ENCODE measurements around the gene PLXNA3. TPM values are rescaled to one million over a fixed set of nuclear protein-coding genes. Genes with fewer than 3 reads are reported as not detected.

The PLXNA3 gene
- total RNA-seq, 2 experiments from 2014 or later = 5.9 to 7.6 TPM

GRCh38 chrX:154449618-154450017 lies 8.5 kb upstream of the PLXNA3 start:
- intact Hi-C loops (cut with micrococcal nuclease) = no loop called here
- CTCF ChIA-PET = no interaction called here

GRCh38 chrX:154450312-154450711 lies 7.8 kb upstream of the PLXNA3 start:
- H3K9me3 Mint-ChIP-seq = no peaks in the 10 kb centered on the region
- H3K27me3 Mint-ChIP-seq (ENCODE audit: low read depth) = no peaks in the 10 kb centered on the region
- CTCF ChIA-PET = interaction anchor here (0.6 kb wide), 1 partner anchor 633 kb away, joined by 3 read pairs; no protein-coding TSS in a partner anchor
- intact Hi-C loops (cut with micrococcal nuclease) = no loop called here
- no peak overlapping the region for H3K4me3 Mint-ChIP-seq
- no peak overlapping the region for H3K27ac Mint-ChIP-seq
- no peak for DNase-seq
- H3K4me1 Mint-ChIP-seq (ENCODE audit: low read depth) = peaks cover 1% of the 10 kb centered on the region
- peaks cover 11% of the 10 kb centered on the region for H3K36me3 Mint-ChIP-seq (ENCODE audit: low read depth)

More at GRCh38 chrX:154449618-154450017, 8.5 kb upstream of the PLXNA3 start:
- no peak for DNase-seq
- Mint-ChIP-seq H3K36me3 (ENCODE audit: low read depth) (peaks cover 11% of the 10 kb centered on the region), H3K27me3 (ENCODE audit: low read depth) (no peaks in the 10 kb centered on the region), H3K27ac (no peak overlapping the region), H3K4me3 (no peak overlapping the region), H3K9me3 (no peaks in the 10 kb centered on the region), H3K4me1 (ENCODE audit: low read depth) (peaks cover 1% of the 10 kb centered on the region)

GRCh38 chrX:154452823-154453222 lies 5.3 kb upstream of the PLXNA3 start:
- Mint-ChIP-seq H3K36me3 (ENCODE audit: low read depth) (peaks cover 3% of the 10 kb centered on the region), H3K4me3 (no peak overlapping the region), H3K9me3 (no peaks in the 10 kb centered on the region), H3K27ac (no peak overlapping the region), H3K27me3 (ENCODE audit: low read depth) (no peaks in the 10 kb centered on the region), H3K4me1 (ENCODE audit: low read depth) (peaks cover 4% of the 10 kb centered on the region)
- DNase-seq = no peak
- intact Hi-C loops (cut with micrococcal nuclease) = no loop called here
- CTCF ChIA-PET = interaction anchor here (1.0 kb wide), 1 partner anchor 79 kb away, joined by 3 read pairs; no protein-coding TSS in a partner anchor

GRCh38 chrX:154457491-154458115 lies 478 bp upstream of the PLXNA3 start:
- Mint-ChIP-seq H3K4me3 (peak overlapping the region; percentile 91), H3K4me1 (ENCODE audit: low read depth) (peaks cover 12% of the 10 kb centered on the region), H3K36me3 (ENCODE audit: low read depth) (peaks cover 2% of the 10 kb centered on the region), H3K9me3 (no peaks in the 10 kb centered on the region), H3K27ac (peak overlapping the region; percentile 63), H3K27me3 (ENCODE audit: low read depth) (no peaks in the 10 kb centered on the region)
- CTCF ChIA-PET = no interaction called here
- intact Hi-C loops (cut with micrococcal nuclease) = loop anchor here (2.0 kb wide), 1 partner anchor 21 kb away; the partner anchor contains the start of gene LAGE3
- peak; percentile 40 for DNase-seq

GRCh38 chrX:154458954-154459778 lies 1.1 kb downstream of the PLXNA3 start:
- H3K9me3 Mint-ChIP-seq = no peaks in the 10 kb centered on the region
- H3K27me3 Mint-ChIP-seq (ENCODE audit: low read depth) = no peaks in the 10 kb centered on the region

GRCh38 chrX:154459832-154460231 lies 1.8 kb downstream of the PLXNA3 start:
- intact Hi-C loops (cut with micrococcal nuclease) = loop anchor here (2.0 kb wide), 1 partner anchor 19 kb away; the partner anchor contains the start of gene LAGE3
- H3K27me3 Mint-ChIP-seq (ENCODE audit: low read depth) = no peaks in the 10 kb centered on the region
- DNase-seq = no peak
- H3K27ac Mint-ChIP-seq = no peak overlapping the region
- peaks cover 12% of the 10 kb centered on the region for H3K4me1 Mint-ChIP-seq (ENCODE audit: low read depth)
- H3K9me3 Mint-ChIP-seq = no peaks in the 10 kb centered on the region
- H3K36me3 Mint-ChIP-seq (ENCODE audit: low read depth) = no peaks in the 10 kb centered on the region
- no peak overlapping the region for H3K4me3 Mint-ChIP-seq
- CTCF ChIA-PET = interaction anchor here (0.7 kb wide), 1 partner anchor 1427 kb away, joined by 3 read pairs; no protein-coding TSS in a partner anchor

More at GRCh38 chrX:154458954-154459778, 1.1 kb downstream of the PLXNA3 start:
- H3K4me1 Mint-ChIP-seq (ENCODE audit: low read depth) = peaks cover 12% of the 10 kb centered on the region
- CTCF ChIA-PET = interaction anchor here (0.7 kb wide), 1 partner anchor 1426 kb away, joined by 3 read pairs; no protein-coding TSS in a partner anchor
- intact Hi-C loops (cut with micrococcal nuclease) = loop anchor here (2.0 kb wide), 1 partner anchor 20 kb away; the partner anchor contains the start of gene LAGE3
- no peaks in the 10 kb centered on the region for H3K36me3 Mint-ChIP-seq (ENCODE audit: low read depth)
- no peak for DNase-seq
- peak overlapping the region; percentile 73 for H3K4me3 Mint-ChIP-seq
- no peak overlapping the region for H3K27ac Mint-ChIP-seq

GRCh38 chrX:154460326-154460725 lies 2.2 kb downstream of the PLXNA3 start:
- Mint-ChIP-seq H3K4me1 (ENCODE audit: low read depth) (peaks cover 12% of the 10 kb centered on the region), H3K36me3 (ENCODE audit: low read depth) (no peaks in the 10 kb centered on the region), H3K4me3 (no peak overlapping the region), H3K27ac (no peak overlapping the region), H3K9me3 (no peaks in the 10 kb centered on the region), H3K27me3 (ENCODE audit: low read depth) (no peaks in the 10 kb centered on the region)
- no peak for DNase-seq
- intact Hi-C loops (cut with micrococcal nuclease) = no loop called here
- CTCF ChIA-PET = no interaction called here

GRCh38 chrX:154462396-154462795 lies 4.3 kb downstream of the PLXNA3 start:
- CTCF ChIA-PET = no interaction called here
- intact Hi-C loops (cut with micrococcal nuclease) = no loop called here

GRCh38 chrX:154463611-154464220 lies 5.6 kb downstream of the PLXNA3 start:
- CTCF ChIA-PET = no interaction called here
- no peak overlapping the region for H3K4me3 Mint-ChIP-seq
- no peak for DNase-seq
- peaks cover 2% of the 10 kb centered on the region for H3K36me3 Mint-ChIP-seq (ENCODE audit: low read depth)
- no peaks in the 10 kb centered on the region for H3K27me3 Mint-ChIP-seq (ENCODE audit: low read depth)
- peaks cover 8% of the 10 kb centered on the region for H3K4me1 Mint-ChIP-seq (ENCODE audit: low read depth)
- no peaks in the 10 kb centered on the region for H3K9me3 Mint-ChIP-seq
- intact Hi-C loops (cut with micrococcal nuclease) = no loop called here
- H3K27ac Mint-ChIP-seq = no peak overlapping the region

More at GRCh38 chrX:154462396-154462795, 4.3 kb downstream of the PLXNA3 start:
- H3K9me3 Mint-ChIP-seq = no peaks in the 10 kb centered on the region
- DNase-seq = no peak
- H3K4me1 Mint-ChIP-seq (ENCODE audit: low read depth) = peaks cover 10% of the 10 kb centered on the region
- H3K36me3 Mint-ChIP-seq (ENCODE audit: low read depth) = no peaks in the 10 kb centered on the region
- no peak overlapping the region for H3K4me3 Mint-ChIP-seq
- H3K27ac Mint-ChIP-seq = no peak overlapping the region
- no peaks in the 10 kb centered on the region for H3K27me3 Mint-ChIP-seq (ENCODE audit: low read depth)

- no peaks in the 10 kb centered on the region for H3K9me3 Mint-ChIP-seq
- CTCF ChIA-PET = no interaction called here
- intact Hi-C loops (cut with micrococcal nuclease) = no loop called here
- DNase-seq = no peak
- peaks cover 2% of the 10 kb centered on the region for H3K36me3 Mint-ChIP-seq (ENCODE audit: low read depth)
- H3K27me3 Mint-ChIP-seq (ENCODE audit: low read depth) = no peaks in the 10 kb centered on the region
- no peak overlapping the region for H3K4me3 Mint-ChIP-seq
- H3K4me1 Mint-ChIP-seq (ENCODE audit: low read depth) = peaks cover 2% of the 10 kb centered on the region
- no peak overlapping the region for H3K27ac Mint-ChIP-seq
Observed at GRCh38 chrX:154464806-154465365, 6.8 kb downstream of the PLXNA3 start.

- no peaks in the 10 kb centered on the region for H3K9me3 Mint-ChIP-seq
- no peak for DNase-seq
- H3K36me3 Mint-ChIP-seq (ENCODE audit: low read depth) = peaks cover 2% of the 10 kb centered on the region
- intact Hi-C loops (cut with micrococcal nuclease) = no loop called here
- CTCF ChIA-PET = no interaction called here
- no peaks in the 10 kb centered on the region for H3K27me3 Mint-ChIP-seq (ENCODE audit: low read depth)
- H3K4me1 Mint-ChIP-seq (ENCODE audit: low read depth) = peaks cover 2% of the 10 kb centered on the region
- H3K27ac Mint-ChIP-seq = no peak overlapping the region
- H3K4me3 Mint-ChIP-seq = no peak overlapping the region
Observed at GRCh38 chrX:154465601-154466000, 7.5 kb downstream of the PLXNA3 start.

GRCh38 chrX:154466036-154466435 lies 8.0 kb downstream of the PLXNA3 start:
- Mint-ChIP-seq H3K9me3 (no peaks in the 10 kb centered on the region), H3K4me3 (no peak overlapping the region), H3K27ac (no peak overlapping the region), H3K27me3 (ENCODE audit: low read depth) (no peaks in the 10 kb centered on the region), H3K4me1 (ENCODE audit: low read depth) (peaks cover 2% of the 10 kb centered on the region), H3K36me3 (ENCODE audit: low read depth) (peaks cover 2% of the 10 kb centered on the region)
- CTCF ChIA-PET = no interaction called here
- no peak for DNase-seq
- intact Hi-C loops (cut with micrococcal nuclease) = no loop called here
